GM12878 (cell line): ENCODE results near the gene MEI1. TPM values are rescaled to one million over a fixed set of nuclear protein-coding genes. Genes with fewer than 3 reads are reported as not detected.

ENCODE experiments used
- ATAC-seq: fragments of 200-7000 bp; cut with Tn5 transposase; 3 replicates; pipeline ENCODE4 v1.9.1; 2020; ENCODE audit warnings: mild to moderate bottlenecking, moderate library complexity
- BruUV-seq: library from RNA; stranded (reverse); fragments of 400-500 nt; replicated peaks from 2 replicates; lab custom pipeline; 2021; lab: Mats Ljungman, UMichigan
- CTCF ChIA-PET: fragments of 300-600 bp; sonication (Branson Sonifier 250); formaldehyde crosslinking; extraction: SDS; loops from one replicate; lab custom pipeline; 2021; ENCODE audit warnings: inconsistent platforms; lab: Yijun Ruan, JAX
- POLR2A ChIA-PET: fragments of 350-600 bp; formaldehyde crosslinking; extraction: SDS; loops from one replicate; lab custom pipeline; 2021; ENCODE audit warnings: inconsistent platforms; lab: Charles Lee
- RAD21 ChIA-PET: fragments of 300-600 bp; sonication (Branson Sonifier 250); formaldehyde crosslinking; loops from one replicate; lab custom pipeline; 2023; ENCODE audit warnings: antibody characterized with exemption; ENCODE audit not compliant: unreplicated experiment; lab: Charles Lee
- SMC1A ChIA-PET: fragments of 300-600 bp; sonication (Branson Sonifier 250); formaldehyde crosslinking; loops from one replicate; lab custom pipeline; 2023; ENCODE audit not compliant: unreplicated experiment, uncharacterized antibody; lab: Charles Lee
- DNase-seq: peaks from one replicate; pipeline ENCODE4 v3.0.0-alpha.2; 2011; ENCODE audit warnings: low read depth, low spot score
- FAIRE-seq: peaks from 3 replicates; lab custom pipeline; 2011; peaks lifted over from hg19 to GRCh38; lab: Jason Lieb, UNC
- H2AFZ ChIP-seq: 2 replicates; pipeline ENCODE4 v1.6.0; 2011; ENCODE audit warnings: low read depth, low read length, control low read depth; ENCODE audit not compliant: control insufficient read depth
- H3K27ac ChIP-seq: 2 replicates; pipeline ENCODE4 v1.5.1; 2011; ENCODE audit warnings: control low read depth; ENCODE audit not compliant: control insufficient read depth, insufficient read depth
- H3K27me3 ChIP-seq, 2 experiments: replicated peaks in 1 of 2; 2 replicates each; pipeline versions ENCODE4 v1.6.0 to v1.6.1; 2011; ENCODE audit warnings: low read length in 1 of 2; ENCODE audit not compliant: control insufficient read depth in 2 of 2, insufficient read depth in 2 of 2
- H3K36me3 ChIP-seq, 2 experiments: 2 replicates each; pipeline ENCODE4 v1.5.1; 2011; ENCODE audit warnings: low read length in 1 of 2; ENCODE audit not compliant: control insufficient read depth in 2 of 2, insufficient read depth in 2 of 2
- H3K4me1 ChIP-seq: 2 replicates; pipeline ENCODE4 v1.6.1; 2011; ENCODE audit warnings: mild to moderate bottlenecking, low read length, moderate library complexity, mixed read lengths; ENCODE audit not compliant: control insufficient read depth, insufficient read depth
- H3K4me2 ChIP-seq: 2 replicates; pipeline ENCODE4 v1.6.0; 2011; ENCODE audit warnings: control low read depth; ENCODE audit not compliant: control insufficient read depth, insufficient read depth
- H3K4me3 ChIP-seq: fragments of 200-600 bp; sonication (generic); 2 replicates; pipeline ENCODE4 v1.5.1; 2016
- H3K79me2 ChIP-seq: 2 replicates; pipeline ENCODE4 v1.6.0; 2011; ENCODE audit warnings: low read length; ENCODE audit not compliant: control insufficient read depth, insufficient read depth
- H3K9ac ChIP-seq: 2 replicates; pipeline ENCODE4 v1.8.0; 2011; ENCODE audit warnings: low read length, control low read depth, mixed read lengths; ENCODE audit not compliant: control insufficient read depth, insufficient read depth
- H3K9me3 ChIP-seq: replicated peaks from 3 replicates; pipeline ENCODE4 v1.5.1; 2011; ENCODE audit warnings: mild to moderate bottlenecking, low read length; ENCODE audit not compliant: control insufficient read depth, insufficient read depth
- H4K20me1 ChIP-seq: 2 replicates; pipeline ENCODE4 v1.6.0; 2011; ENCODE audit not compliant: control insufficient read depth, insufficient read depth
- ATF2 ChIP-seq: IDR thresholded peaks from 2 replicates; pipeline ENCODE4 v1.6.1; 2012; ENCODE audit warnings: low read length, inconsistent platforms
- ATF7 ChIP-seq: fragments of 450-650 bp; IDR thresholded peaks from 2 replicates; pipeline ENCODE4 v1.6.1; 2016; ENCODE audit warnings: low read depth, mild to moderate bottlenecking
- CTCF ChIP-seq, 3 experiments: IDR thresholded peaks in 2 of 3; conservative IDR thresholded peaks in 1 of 3; 2 replicates each; pipeline ENCODE4 v1.5.1; 2011; ENCODE audit warnings: low read depth in 3 of 3, low read length in 3 of 3, mild to moderate bottlenecking in 3 of 3, control low read depth in 2 of 3, moderate library complexity in 2 of 3, inconsistent platforms in 1 of 3, mixed read lengths in 1 of 3; ENCODE audit not compliant: control insufficient read depth in 2 of 3, insufficient read depth in 1 of 3; ENCODE audit errors: extremely low read depth in 1 of 3
- EP300 ChIP-seq, 2 experiments: fragments of 150-350 bp in 1 of 2; IDR thresholded peaks; 2 replicates each; pipeline ENCODE4 v1.6.1; 2011 to 2012; ENCODE audit warnings: low read depth in 2 of 2, low read length in 2 of 2, borderline replicate concordance in 1 of 2, improper control_type of control experiment in 1 of 2, inconsistent platforms in 1 of 2; ENCODE audit not compliant: control insufficient read depth in 1 of 2
- IRF3 ChIP-seq: fragments of 450-650 bp; IDR thresholded peaks from 2 replicates; pipeline ENCODE4 v1.6.1; 2014; ENCODE audit warnings: mild to moderate bottlenecking
- RAD51 ChIP-seq: fragments of 450-650 bp; IDR thresholded peaks from 2 replicates; pipeline ENCODE4 v1.6.1; 2016; ENCODE audit warnings: moderate library complexity, mild to moderate bottlenecking, inconsistent platforms
- SMARCA5 ChIP-seq: fragments of 450-650 bp; IDR thresholded peaks from 2 replicates; pipeline ENCODE4 v1.6.1; 2017; ENCODE audit warnings: mild to moderate bottlenecking
- TAF1 ChIP-seq: IDR thresholded peaks from 2 replicates; pipeline ENCODE4 v1.6.1; 2011; ENCODE audit warnings: mild to moderate bottlenecking, low read depth, low read length, borderline replicate concordance
- TBL1XR1 ChIP-seq: IDR thresholded peaks from 2 replicates; pipeline ENCODE4 v1.6.1; 2012; ENCODE audit warnings: low read depth, low read length, improper control_type of control experiment
- ZNF217 ChIP-seq: fragments of 450-650 bp; IDR thresholded peaks from 2 replicates; pipeline ENCODE4 v1.6.1; 2017; ENCODE audit warnings: antibody characterized with exemption, mild to moderate bottlenecking
- ZNF384 ChIP-seq: IDR thresholded peaks from 2 replicates; pipeline ENCODE4 v1.6.1; 2012; ENCODE audit warnings: low read depth, mild to moderate bottlenecking, low read length, improper control_type of control experiment, borderline replicate concordance
- ZNF622 ChIP-seq: fragments of 450-650 bp; IDR thresholded peaks from 2 replicates; pipeline ENCODE4 v1.6.1; 2017; ENCODE audit warnings: mild to moderate bottlenecking, inconsistent platforms
- WGBS: methylation state at CpG from one replicate; pipeline ENCODE4 v1.1.6; 2016; ENCODE audit warnings: low lambda C conversion rate; ENCODE audit not compliant: insufficient replicate concordance, insufficient coverage; ENCODE audit errors: missing lambda C conversion rate; 5-methylcytosine and 5-hydroxymethylcytosine counted together
- in situ Hi-C: fragments of 300-500 bp; cut with MboI; formaldehyde crosslinking; loops from 9 replicates; pipeline ENCODE4 v1.14.3; 2018; ENCODE audit warnings: mixed read lengths
- intact Hi-C: fragments of 100-400 bp; cut with micrococcal nuclease; formaldehyde crosslinking; loops from one replicate; pipeline ENCODE4 v1.14.2; 2022; ENCODE audit not compliant: unreplicated experiment
- polyA plus RNA-seq, 11 experiments: library from polyadenylated mRNA; depleted of rRNA in 4 of 11; unstranded in 6 of 11; stranded (reverse) in 5 of 11; fragments of >200 nt; fragmentation: Nextera tagmentation in 4 of 11; fragmentation: Illumina TruSeq in 1 of 11; extraction: Ambion mirVana in 4 of 11; extraction: Trizol in 1 of 11; gene quantifications; 1 replicate in 1 of 11; 2 replicates in 10 of 11; pipeline versions ENCODE4 v1.2.1 to v1.2.3, GENCODE V29; 2011 to 2016; ENCODE audit warnings: inconsistent platforms in 2 of 11, missing spikeins in 2 of 11, low read depth in 1 of 11
- total RNA-seq, 4 experiments: library from RNA; depleted of rRNA in 3 of 4; stranded (reverse); fragments of >200 nt in 3 of 4; fragmentation: Illumina TruSeq in 1 of 4; extraction: Trizol in 1 of 4; gene quantifications; 2 replicates each; pipeline versions ENCODE4 v1.2.1 to v1.2.3, GENCODE V29; 2013 to 2021

MEI1 gene
- total and polyA plus RNA-seq, 10 of the 15 experiments (the other 5 are each of a cell fraction or from before 2014, with no cell fraction given), result 27.9 to 48.9 (median 35.8) TPM

GRCh38 chr22:41658869-41659268, 40.4 kb upstream of the MEI1 start:
- Histone ChIP-seq H2AFZ (no peak overlapping the region), H3K27ac (no peak overlapping the region), H3K4me1 (no peaks in the 10 kb centered on the region), H3K9me3 (no peaks in the 10 kb centered on the region), H3K9ac (no peak overlapping the region), H4K20me1 (no peaks in the 10 kb centered on the region), H3K79me2 (no peaks in the 10 kb centered on the region), H3K27me3 (no peaks in the 10 kb centered on the region), H3K4me2 (no peak overlapping the region), H3K36me3 (peaks cover 26 to 35% of the 10 kb centered on the region in 2 experiments), H3K4me3 (no peak overlapping the region)
- in situ Hi-C loops (no loop called here), intact Hi-C loops (no loop called here)
- no peak for DNase-seq
- no TSS peak for BruUV-seq
- ChIA-PET POLR2A (interaction anchor here (0.6 kb wide), 1 partner anchor 281 kb away, joined by 7 read pairs; no protein-coding TSS in a partner anchor), CTCF (no interaction called here), SMC1A (no interaction called here), RAD21 (no interaction called here)
- no peak for ATAC-seq
- peak; percentile 99 for FAIRE-seq
- WGBS, result 98% methylated on average over 17 of the region's 17 CpGs
- TF ChIP-seq ZNF217 (no peak), RAD51 (no peak), SMARCA5 (no peak)

- ChIA-PET RAD21 (no interaction called here), CTCF (interaction anchor here (1.1 to 1.6 kb wide), 4 partner anchors 9 to 116 kb away, joined by 3 to 4 read pairs (median 4); partner anchors contain the start of gene POLR3H), POLR2A (interaction anchor here (0.5 kb wide), 1 partner anchor 41 kb away, joined by 3 read pairs; no protein-coding TSS in a partner anchor), SMC1A (interaction anchor here (0.9 to 2.4 kb wide), 2 partner anchors 9 to 24 kb away, joined by 3 to 7 read pairs; no protein-coding TSS in a partner anchor)
- Histone ChIP-seq H3K4me2 (no peak overlapping the region), H2AFZ (no peak overlapping the region), H3K27me3 (no peaks in the 10 kb centered on the region), H3K4me1 (no peaks in the 10 kb centered on the region), H3K4me3 (no peak overlapping the region), H3K9me3 (no peaks in the 10 kb centered on the region), H4K20me1 (no peaks in the 10 kb centered on the region), H3K79me2 (no peaks in the 10 kb centered on the region), H3K9ac (no peak overlapping the region), H3K27ac (no peak overlapping the region), H3K36me3 (peaks cover 26 to 31% of the 10 kb centered on the region in 2 experiments)
- no peak for ATAC-seq
- TF ChIP-seq IRF3 (no peak), CTCF (IDR thresholded peaks at IDR 0.05 in 2 of 3, conservative IDR thresholded peaks at IDR 0.05 in 1 of 3; ENCODE audit: control insufficient read depth in 2 of 3, extremely low read depth in 1 of 3, insufficient read depth in 1 of 3, low read depth in 3 of 3, low read length in 3 of 3) (no peak), ZNF384 (no peak), TAF1 (no peak), ATF2 (no peak), ATF7 (no peak), TBL1XR1 (no peak), ZNF622 (no peak), EP300 (IDR thresholded peaks at IDR 0.05; ENCODE audit: borderline replicate concordance in 1 of 2, control insufficient read depth in 1 of 2, low read depth in 2 of 2, low read length in 2 of 2) (no peak)
- FAIRE-seq, result no peak
- in situ Hi-C loops, result no loop called here
- intact Hi-C loops, result no loop called here
- no peak for DNase-seq
- BruUV-seq, result no TSS peak
- 33% methylated on average over 1 of the region's 1 CpG for WGBS
These were observed 39.4 kb upstream of the MEI1 start for GRCh38 chr22:41659941-41660340.
